ENCODE data around the gene PCBP2.

The PCBP2 gene

GRCh38 chr12:53495903-53496751 is 44.2 kb downstream of the PCBP2 start:
- DNase-seq, result no peak

DNA sequence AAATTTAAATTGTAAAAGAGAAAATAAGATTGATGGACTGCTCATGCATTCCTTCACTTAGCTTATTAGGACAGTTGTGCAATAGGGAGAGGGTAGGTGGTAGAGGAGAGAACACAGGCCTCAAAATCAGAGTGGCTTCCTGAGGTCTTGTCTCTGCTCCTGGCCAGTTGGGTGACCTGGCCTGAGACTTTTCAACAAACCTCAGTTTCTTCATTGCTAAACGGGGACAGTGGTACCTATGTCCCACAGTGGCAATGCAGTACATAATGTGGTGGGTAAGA is 44.8 kb downstream of the PCBP2 start:
- DNase-seq, result no peak

GRCh38 chr12:53497461-53497860 is 45.6 kb downstream of the PCBP2 start:
- no peak for DNase-seq

GRCh38 chr12:53498235-53498630 is 46.3 kb downstream of the PCBP2 start:
- DNase-seq, result no peak

- peak in 1 of 2 donors; percentile 70 for DNase-seq
Observed at GRCh38 chr12:53499266-53500141, 47.6 kb downstream of the PCBP2 start, which contains the start of gene MAP3K12. Gene MAP3K12 (minus strand): TSS chr12:53499458. CDS start chr12:53487391, 12,067 bp downstream.

GRCh38 chr12:53500142-53500775 is 48.4 kb downstream of the PCBP2 start:
- no peak for DNase-seq

GRCh38 chr12:53500776-53501614 is 49.1 kb downstream of the PCBP2 start, which contains the start of gene TARBP2:
Gene TARBP2 (plus strand): TSS chr12:53501283. CDS start chr12:53501409, 126 bp downstream.
- peak; percentile 98 to 99 for DNase-seq

DNA sequence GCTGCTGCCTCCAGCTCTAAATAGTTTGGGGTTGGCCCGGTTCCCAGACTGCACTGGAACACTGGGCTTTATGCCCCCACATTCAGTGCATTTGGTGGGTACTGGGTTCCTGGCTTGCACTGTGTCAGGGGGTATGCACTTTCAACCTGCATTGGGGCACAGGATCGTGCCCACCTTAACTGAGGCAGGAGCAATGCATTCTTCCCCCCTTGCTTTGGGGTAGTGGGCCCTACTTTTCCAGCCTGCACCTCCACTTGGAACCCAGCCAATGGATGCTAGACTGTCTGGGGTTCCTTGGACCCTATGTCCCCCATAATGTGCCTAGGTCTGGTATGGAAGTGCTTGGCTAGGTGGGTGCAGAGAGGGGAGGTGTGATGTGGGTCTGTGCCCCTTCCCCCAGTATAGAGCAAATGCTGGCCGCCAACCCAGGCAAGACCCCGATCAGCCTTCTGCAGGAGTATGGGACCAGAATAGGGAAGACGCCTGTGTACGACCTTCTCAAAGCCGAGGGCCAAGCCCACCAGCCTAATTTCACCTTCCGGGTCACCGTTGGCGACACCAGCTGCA is 49.8 kb downstream of the PCBP2 start:
- DNase-seq, result no peak

DNA sequence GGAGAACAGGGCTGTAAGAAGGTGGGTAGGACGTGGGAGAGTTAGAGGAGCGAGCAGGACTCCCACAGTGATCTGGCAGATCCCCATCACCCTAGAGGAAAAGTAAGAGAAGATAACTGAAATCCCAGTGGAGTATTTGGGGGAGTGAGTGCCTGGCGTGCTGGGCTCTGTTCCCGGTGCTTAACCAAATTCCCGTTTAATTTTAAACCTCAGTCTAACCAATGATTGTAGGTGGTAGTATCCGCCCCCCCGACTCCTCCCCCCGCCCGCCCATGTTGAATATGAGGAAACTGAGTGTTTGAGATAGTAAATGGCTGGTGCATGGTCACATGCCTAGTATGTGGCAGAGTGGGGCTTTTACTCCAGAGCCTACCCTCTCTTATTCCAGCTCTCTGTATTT is 50.4 kb downstream of the PCBP2 start:
- no peak for DNase-seq

DNA sequence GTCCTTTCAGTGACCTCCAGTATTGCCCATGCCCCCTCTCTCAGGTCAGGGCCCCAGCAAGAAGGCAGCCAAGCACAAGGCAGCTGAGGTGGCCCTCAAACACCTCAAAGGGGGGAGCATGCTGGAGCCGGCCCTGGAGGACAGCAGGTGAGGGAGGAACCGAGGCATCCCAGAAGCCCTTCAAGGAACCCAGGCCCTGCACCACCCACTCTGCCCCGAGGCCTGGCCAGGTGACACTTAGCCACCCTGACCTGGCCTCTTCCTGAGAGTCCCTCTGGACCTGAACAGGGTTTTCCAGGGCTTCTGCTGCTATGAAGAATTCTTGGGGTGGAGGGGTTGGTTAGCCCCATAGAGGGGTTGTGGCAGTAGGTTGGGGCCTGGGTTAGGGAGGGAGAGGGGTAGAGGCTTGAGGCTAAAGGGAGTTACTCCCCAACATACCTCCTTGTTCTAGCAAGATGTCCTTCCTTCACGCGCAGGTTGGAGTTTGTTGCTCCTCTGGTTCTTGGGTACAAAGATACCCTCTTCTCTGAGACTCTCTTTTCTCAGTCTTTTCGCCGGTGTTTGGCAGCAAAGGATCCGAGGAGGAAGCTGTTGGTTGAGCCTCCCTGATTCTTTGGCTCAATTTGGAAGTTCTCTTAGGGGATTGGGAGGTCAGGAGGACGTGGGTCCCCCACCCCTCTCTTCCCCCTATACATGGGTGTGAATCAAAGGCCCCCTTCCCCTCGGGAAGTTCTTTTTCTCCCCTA is 51.3 kb downstream of the PCBP2 start:
- no peak for DNase-seq

DNA sequence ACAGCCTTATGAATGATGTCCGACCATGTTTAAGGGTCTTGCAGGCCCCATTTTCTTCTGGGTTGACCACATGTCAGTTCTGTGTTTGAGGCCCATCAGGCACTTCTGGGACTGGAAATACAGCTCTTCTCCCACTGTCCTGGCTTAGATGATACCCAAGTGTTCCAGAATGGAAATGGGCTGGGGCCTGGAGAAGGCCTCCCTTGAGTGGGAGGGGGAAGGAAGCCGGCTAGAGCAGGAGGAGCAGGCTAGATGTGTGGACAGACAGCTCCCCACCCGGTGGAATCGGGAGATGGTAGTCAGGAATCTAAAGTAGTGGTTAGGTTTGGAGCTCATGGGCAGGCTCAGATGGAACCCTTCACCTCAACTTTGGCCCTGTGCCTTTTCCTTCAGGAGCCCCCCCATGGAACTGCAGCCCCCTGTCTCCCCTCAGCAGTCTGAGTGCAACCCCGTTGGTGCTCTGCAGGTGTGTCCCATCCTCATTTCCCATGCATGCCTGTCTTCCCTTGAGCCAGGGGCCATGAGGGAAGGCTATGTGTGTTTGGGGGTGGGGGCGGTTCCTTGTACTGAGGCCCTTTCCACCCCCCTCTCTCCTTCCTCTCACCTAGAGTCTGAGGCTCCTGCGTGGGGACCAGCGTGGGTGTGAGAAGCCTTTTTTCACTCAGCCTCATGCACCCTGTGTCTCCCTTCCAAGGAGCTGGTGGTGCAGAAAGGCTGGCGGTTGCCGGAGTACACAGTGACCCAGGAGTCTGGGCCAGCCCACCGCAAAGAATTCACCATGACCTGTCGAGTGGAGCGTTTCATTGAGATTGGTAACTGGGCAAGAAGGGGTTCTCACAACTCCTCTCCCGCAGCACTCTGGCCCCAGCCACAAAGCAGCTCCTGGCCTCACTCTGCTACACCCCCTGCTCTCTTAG is 52.4 kb downstream of the PCBP2 start:
- no peak for DNase-seq

GRCh38 chr12:53505086-53505485 is 53.2 kb downstream of the PCBP2 start:
- no peak for DNase-seq

- DNase-seq, result no peak
Observed at GRCh38 chr12:53505555-53506449, 53.9 kb downstream of the PCBP2 start.

- DNase-seq, result no peak
Observed at GRCh38 chr12:53506450-53506785, 54.5 kb downstream of the PCBP2 start.

- DNase-seq, result no peak
Observed at GRCh38 chr12:53506881-53507602, 55.1 kb downstream of the PCBP2 start, which contains the start of gene NPFF. Gene NPFF (minus strand): TSS chr12:53507484. CDS start chr12:53507474, 10 bp downstream.

- no peak for DNase-seq
Observed at GRCh38 chr12:53507603-53507885, 55.6 kb downstream of the PCBP2 start.

DNA sequence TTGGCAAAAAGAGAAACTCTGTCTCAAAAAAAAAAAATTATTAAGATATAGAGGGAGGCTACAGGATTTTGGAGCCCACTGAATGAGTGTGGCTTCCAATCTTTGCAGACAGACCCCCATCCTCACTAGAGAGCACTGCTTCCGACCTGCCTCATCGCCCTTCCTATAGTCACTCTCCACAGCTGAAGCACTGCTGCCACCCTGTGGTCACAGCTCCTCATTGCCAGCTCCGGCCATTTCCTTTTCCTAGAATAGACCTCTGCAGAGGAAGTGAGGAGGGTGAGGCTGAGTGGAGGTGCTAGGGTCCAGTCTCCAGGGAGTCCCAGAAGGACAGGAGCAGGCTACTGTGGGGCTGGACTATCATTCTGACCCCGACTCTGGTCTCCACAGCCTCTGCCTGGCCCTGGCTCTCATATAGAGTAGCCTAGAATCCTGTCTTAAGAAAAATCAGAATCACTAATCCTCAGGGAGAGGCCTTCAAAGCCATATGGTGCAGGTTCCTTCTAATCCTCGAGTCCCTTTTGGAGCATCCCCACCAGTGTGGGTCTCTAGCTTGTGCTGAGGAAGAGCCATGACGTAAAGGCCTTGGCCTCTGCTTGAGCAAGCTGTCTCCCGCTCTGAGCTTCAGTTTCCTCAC is 56.8 kb downstream of the PCBP2 start:
- peak; percentile 59 to 67 for DNase-seq

- no peak for DNase-seq
Observed at GRCh38 chr12:53510181-53510812, 58.4 kb downstream of the PCBP2 start.
